ENCODE results near the gene TBCC. TPM values are rescaled to one million over a fixed set of nuclear protein-coding genes. Genes with fewer than 3 reads are reported as not detected.

TBCC gene
- total RNA-seq, 6 experiments from 2014 or later: 20.6 to 25.2 (median 22.5) TPM

- H3K27ac Mint-ChIP-seq: peak overlapping the region; percentile 98
- DNase-seq: peak; percentile 74
- H3K4me3 Mint-ChIP-seq: peak overlapping the region; percentile 85
- no peaks in the 10 kb centered on the region for H3K9me3 Mint-ChIP-seq
- no peaks in the 10 kb centered on the region; the same call in 1 of the 2 replicates for H3K36me3 Mint-ChIP-seq (ENCODE audit: low read depth)
- TF ChIP-seq CTCF (IDR thresholded peaks at IDR 0.05): peak; percentile 98
- H3K4me1 Mint-ChIP-seq (ENCODE audit: low read depth): peaks cover 33% of the 10 kb centered on the region
- peaks cover 1% of the 10 kb centered on the region; the same call in 1 of the 2 replicates for H3K27me3 Mint-ChIP-seq (ENCODE audit: insufficient read depth)
Measured at GRCh38 chr6:42726485-42727086, 19.3 kb downstream of the TBCC start.

GRCh38 chr6:42726026-42726425, 19.9 kb downstream of the TBCC start:
- DNase-seq: no peak
- peak overlapping the region; percentile 98 for H3K27ac Mint-ChIP-seq
- no peak for TF ChIP-seq CTCF (IDR thresholded peaks at IDR 0.05)
- H3K4me1 Mint-ChIP-seq (ENCODE audit: low read depth): peaks cover 36% of the 10 kb centered on the region
- H3K9me3 Mint-ChIP-seq: no peaks in the 10 kb centered on the region
- H3K4me3 Mint-ChIP-seq: peak overlapping the region; percentile 85
- peaks cover 1% of the 10 kb centered on the region; the same call in 1 of the 2 replicates for H3K27me3 Mint-ChIP-seq (ENCODE audit: insufficient read depth)
- no peaks in the 10 kb centered on the region; the same call in 1 of the 2 replicates for H3K36me3 Mint-ChIP-seq (ENCODE audit: low read depth)

GRCh38 chr6:42724825-42725224, 21.1 kb downstream of the TBCC start:
- Mint-ChIP-seq H3K27me3 (ENCODE audit: insufficient read depth) (peaks cover 3% of the 10 kb centered on the region; the same call in 1 of the 2 replicates), H3K4me1 (ENCODE audit: low read depth) (peaks cover 44% of the 10 kb centered on the region), H3K4me3 (no peak overlapping the region), H3K9me3 (no peaks in the 10 kb centered on the region), H3K36me3 (ENCODE audit: low read depth) (no peaks in the 10 kb centered on the region; the same call in 1 of the 2 replicates), H3K27ac (no peak overlapping the region)
- DNase-seq: no peak
- no peak for TF ChIP-seq CTCF (IDR thresholded peaks at IDR 0.05)

GRCh38 chr6:42722497-42722896, 23.4 kb downstream of the TBCC start, which contains the start of gene PRPH2:
PRPH2 (minus strand) TSS chr6:42722597; CDS start chr6:42722334, 263 bp downstream.
- DNase-seq: no peak
- peaks cover 30% of the 10 kb centered on the region for H3K4me1 Mint-ChIP-seq (ENCODE audit: low read depth)
- H3K27ac Mint-ChIP-seq: no peak within 1 kb of the TSS
- no peaks in the 10 kb centered on the region; the same call in 1 of the 2 replicates for H3K36me3 Mint-ChIP-seq (ENCODE audit: low read depth)
- no peaks in the 10 kb centered on the region for H3K9me3 Mint-ChIP-seq
- H3K27me3 Mint-ChIP-seq (ENCODE audit: insufficient read depth): peaks cover 4% of the 10 kb centered on the region
- H3K4me3 Mint-ChIP-seq: no peak within 1 kb of the TSS
- TF ChIP-seq CTCF (IDR thresholded peaks at IDR 0.05): no peak

GRCh38 chr6:42720739-42721138, 25.2 kb downstream of the TBCC start:
- TF ChIP-seq CTCF (IDR thresholded peaks at IDR 0.05): no peak
- H3K27me3 Mint-ChIP-seq (ENCODE audit: insufficient read depth): peaks cover 4% of the 10 kb centered on the region
- DNase-seq: no peak
- no peak overlapping the region for H3K4me3 Mint-ChIP-seq
- H3K36me3 Mint-ChIP-seq (ENCODE audit: low read depth): no peaks in the 10 kb centered on the region; the same call in 1 of the 2 replicates
- peaks cover 13% of the 10 kb centered on the region for H3K4me1 Mint-ChIP-seq (ENCODE audit: low read depth)
- H3K27ac Mint-ChIP-seq: no peak overlapping the region
- no peaks in the 10 kb centered on the region for H3K9me3 Mint-ChIP-seq

Data from HFFc6 (cell line).